Esophagus muscularis mucosa (tissue), 3 donors: ENCODE results near the gene OR8B3.

Experiments
- CTCF ChIP-seq, 3 experiments: fragments of 200-600 bp in 2 of 3; fragments of 450-650 bp in 1 of 3; sonication (generic) in 2 of 3; IDR thresholded peaks; one replicate each; pipeline ENCODE4 v1.5.1; 2017 to 2019; ENCODE audit warnings: antibody characterized with exemption in 3 of 3, mild to moderate bottlenecking in 2 of 3, moderate library complexity in 1 of 3
- EP300 ChIP-seq: sonication (generic); formaldehyde crosslinking; IDR thresholded peaks from one replicate; pipeline ENCODE4 v1.6.1; 2017; ENCODE audit warnings: antibody characterized with exemption

- no peak for TF ChIP-seq CTCF (IDR thresholded peaks at IDR 0.05)
- TF ChIP-seq EP300 = no peak
Observed at GRCh38 chr11:124384399-124384798, 14.4 kb downstream of the OR8B3 start, which contains the start of gene OR8B2.
